Measurements from ENCODE around the gene SPATA22.
"Not testable (repeated sequence)": the region's sequence is repeated elsewhere in the genome, so short reads cannot be mapped to it uniquely, and the experiment has no call there.

SPATA22 gene, protein sequence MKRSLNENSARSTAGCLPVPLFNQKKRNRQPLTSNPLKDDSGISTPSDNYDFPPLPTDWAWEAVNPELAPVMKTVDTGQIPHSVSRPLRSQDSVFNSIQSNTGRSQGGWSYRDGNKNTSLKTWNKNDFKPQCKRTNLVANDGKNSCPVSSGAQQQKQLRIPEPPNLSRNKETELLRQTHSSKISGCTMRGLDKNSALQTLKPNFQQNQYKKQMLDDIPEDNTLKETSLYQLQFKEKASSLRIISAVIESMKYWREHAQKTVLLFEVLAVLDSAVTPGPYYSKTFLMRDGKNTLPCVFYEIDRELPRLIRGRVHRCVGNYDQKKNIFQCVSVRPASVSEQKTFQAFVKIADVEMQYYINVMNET

DNA sequence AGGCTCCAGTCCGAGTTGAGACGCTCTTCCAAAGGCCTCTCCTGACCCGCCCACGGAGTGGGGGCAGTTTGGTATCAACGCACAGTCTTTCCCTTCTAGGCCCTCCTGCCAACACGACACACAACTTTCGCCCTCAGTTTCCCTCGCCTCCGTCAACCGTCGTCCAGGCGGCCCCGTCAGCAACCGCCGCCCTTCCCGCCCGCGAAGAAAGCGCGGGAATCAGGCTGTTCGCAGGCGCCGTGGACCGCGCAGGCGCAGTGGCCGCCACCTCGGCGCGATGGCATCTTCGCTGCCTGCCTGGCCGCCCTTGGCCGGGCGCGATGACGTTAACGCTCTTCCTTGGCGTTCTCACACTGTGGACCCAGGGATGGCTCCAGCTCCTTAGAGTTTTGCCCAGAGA is at the start of gene SPATA22:
SPATA22 (minus strand) TSS at position 221 of the 400 bp plus-strand sequence. CDS start 2,494 bp downstream, outside the sequence.
- no peak for FAIRE-seq
- no peak for DNase-seq (ENCODE audit: insufficient read length, low spot score)

DNA sequence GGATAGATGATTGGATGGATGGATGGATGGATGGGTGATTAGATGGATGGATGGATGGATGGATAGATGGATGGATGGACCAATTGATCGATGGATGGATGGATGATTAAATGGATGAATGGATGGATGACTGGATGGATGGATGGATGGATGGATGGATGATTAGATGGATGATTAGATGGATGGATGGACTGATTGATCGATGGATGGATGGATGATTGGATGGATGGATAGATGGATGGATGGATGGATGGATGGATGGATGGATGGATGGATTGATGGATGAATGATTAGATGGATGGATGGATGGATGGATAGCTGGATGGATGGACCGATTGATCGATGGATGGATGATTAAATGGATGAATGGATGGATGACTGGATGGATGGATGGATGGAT is 47.9 kb upstream of the SPATA22 start:
- not testable (repeated sequence) for DNase-seq (ENCODE audit: insufficient read length, low spot score); FAIRE-seq

More for the DNA sequence above, at the start of gene SPATA22:
- TF ChIP-seq POLR2A (IDR thresholded peaks at IDR 0.05; ENCODE audit: low read depth, low read length): no peak

DNA sequence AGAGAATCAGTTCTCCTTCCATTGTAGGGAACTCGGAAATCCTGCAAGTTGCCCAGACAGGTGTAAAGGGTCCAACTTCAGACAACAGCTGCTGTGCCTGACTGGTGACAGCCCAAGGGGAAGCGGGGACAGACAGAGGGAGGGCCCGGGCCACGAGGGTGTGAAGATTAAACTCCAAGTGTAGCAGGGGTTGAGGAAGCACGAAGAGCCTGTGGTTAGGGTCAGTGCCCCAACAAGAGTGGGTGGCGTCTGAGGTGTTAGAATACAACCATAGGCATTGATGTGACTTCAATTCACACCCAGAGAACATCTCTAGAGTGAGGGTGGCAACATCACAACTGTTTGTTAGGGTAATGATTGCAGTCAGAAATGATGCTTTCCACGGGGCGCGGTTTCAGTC is 43.3 kb upstream of the SPATA22 start:
- DNase-seq (ENCODE audit: insufficient read length, low spot score) (no peak), FAIRE-seq (no peak)
- no peak for TF ChIP-seq POLR2A (IDR thresholded peaks at IDR 0.05; ENCODE audit: low read depth, low read length)

DNA sequence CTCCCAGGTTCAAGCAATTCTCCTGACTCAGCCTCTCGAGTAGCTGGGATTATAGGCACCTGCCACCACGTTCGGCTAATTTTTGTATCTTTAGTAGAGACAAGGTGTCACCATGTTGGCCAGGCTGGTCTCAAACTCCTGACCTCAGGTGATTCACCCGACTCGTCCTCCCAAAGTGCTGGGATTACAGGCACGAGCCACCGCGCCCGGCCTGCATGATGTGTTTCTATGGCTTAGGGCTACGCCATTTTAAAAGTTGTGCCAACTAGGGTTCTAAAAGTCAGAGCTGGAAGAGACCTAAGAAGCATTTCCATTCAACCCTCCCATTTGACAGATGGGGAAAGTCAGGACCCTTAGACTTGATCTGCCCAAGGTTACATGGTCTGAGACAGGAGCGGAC is 42.5 kb upstream of the SPATA22 start:
- FAIRE-seq; DNase-seq (ENCODE audit: insufficient read length, low spot score): not testable (repeated sequence)

DNA sequence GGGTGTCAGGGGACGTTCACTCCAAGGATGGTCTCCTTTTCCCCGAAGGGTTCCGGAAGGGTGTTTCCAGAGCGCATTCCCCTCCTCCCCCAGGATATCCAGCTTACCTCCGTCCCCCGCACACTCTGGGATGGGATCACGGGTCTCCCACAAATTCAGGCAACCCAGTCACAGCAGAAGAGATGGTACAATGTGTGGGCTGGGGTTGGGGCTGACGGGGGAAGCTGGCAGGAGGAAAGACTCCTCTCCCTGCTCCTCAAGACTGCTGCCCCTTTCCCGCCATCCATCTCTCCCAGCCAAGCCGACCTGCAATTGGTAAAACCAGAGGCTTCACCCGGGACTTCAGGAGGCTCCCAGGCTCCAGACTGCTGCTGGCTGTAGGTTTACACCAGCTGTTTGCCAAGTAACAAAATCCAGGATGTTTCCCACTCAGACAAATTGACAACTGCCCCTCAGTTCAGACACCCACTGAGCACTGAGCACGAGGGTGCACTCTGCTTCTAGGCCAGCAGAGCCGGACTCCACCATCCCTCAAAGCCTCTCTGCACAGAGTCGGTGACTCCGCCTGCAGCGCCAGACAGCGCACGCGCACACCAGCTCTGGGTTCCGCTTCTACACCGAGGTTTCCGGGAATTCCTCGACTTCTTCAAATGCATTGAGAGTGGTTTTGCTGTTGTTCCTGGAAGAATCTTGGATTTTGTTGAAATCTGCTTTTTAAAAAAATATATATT is 41.9 kb upstream of the SPATA22 start:
- DNase-seq (ENCODE audit: insufficient read length, low spot score) (no peak), FAIRE-seq (no peak)
- no peak for TF ChIP-seq POLR2A (IDR thresholded peaks at IDR 0.05; ENCODE audit: low read depth, low read length)

DNA sequence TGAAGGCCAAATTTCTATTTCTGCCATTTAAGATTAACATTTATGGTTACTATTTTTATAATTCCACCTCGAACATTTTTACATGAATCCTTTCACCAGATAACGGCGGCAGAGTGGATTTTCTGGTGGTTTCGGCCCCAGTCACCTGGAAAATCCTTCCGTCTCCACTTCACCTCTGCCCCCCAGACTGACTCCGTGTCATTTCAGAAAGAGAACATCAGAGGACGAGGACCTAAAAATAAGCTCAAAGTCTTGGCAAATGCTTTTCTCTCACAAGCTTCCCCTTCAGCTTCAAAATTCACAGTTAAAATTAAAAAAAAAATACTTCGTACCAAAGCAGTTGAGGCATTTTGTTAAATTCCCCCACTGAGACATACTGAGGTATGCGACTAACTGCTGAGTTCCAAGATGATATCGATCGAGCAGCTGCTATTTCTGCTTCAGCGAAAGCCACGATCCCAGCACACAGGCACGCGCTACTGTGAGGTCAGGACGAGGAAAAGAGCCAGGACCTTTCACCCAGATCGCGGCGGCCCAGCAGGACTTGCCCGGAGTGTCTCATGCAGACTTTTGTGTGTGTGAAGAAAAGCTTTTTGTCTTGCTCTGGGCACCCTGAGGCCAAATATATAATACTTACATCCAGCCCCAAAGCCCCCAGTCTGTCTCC is 41.0 kb upstream of the SPATA22 start:
- TF ChIP-seq POLR2A (IDR thresholded peaks at IDR 0.05; ENCODE audit: low read depth, low read length): no peak
- DNase-seq (ENCODE audit: insufficient read length, low spot score): no peak
- no peak for FAIRE-seq

DNA sequence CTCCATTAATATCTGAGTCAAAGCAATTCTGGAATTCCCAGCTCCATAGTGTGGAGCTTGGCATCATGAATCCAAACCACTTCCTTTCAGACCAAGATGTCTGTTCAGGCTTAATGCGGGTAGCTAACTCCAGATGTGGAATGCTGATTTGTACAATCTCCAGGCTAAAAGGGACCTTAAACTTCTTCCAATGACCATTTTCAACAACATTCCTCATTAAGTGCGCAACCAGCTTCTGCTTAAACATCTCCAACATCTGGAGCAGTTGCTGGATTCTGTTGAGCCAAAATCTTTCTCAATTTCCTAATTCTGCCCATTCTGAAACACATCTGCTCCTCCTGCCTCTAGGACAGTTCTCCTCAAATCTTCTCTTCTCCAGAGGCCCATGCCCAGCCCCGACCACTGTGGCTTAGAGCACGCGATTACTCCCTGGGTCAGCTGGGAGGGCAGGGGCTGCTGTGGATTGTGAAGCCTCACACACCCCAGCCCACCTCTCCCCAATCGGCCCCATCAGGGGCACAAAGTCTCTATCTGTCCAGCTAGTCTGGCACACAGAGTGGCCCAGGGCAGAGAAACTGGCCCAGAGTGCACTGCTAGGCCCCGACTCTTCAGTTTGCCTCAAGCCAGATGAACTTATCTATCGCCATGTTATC is 40.4 kb upstream of the SPATA22 start:
- DNase-seq (ENCODE audit: insufficient read length, low spot score): no peak
- no peak for TF ChIP-seq POLR2A (IDR thresholded peaks at IDR 0.05; ENCODE audit: low read depth, low read length)

DNA sequence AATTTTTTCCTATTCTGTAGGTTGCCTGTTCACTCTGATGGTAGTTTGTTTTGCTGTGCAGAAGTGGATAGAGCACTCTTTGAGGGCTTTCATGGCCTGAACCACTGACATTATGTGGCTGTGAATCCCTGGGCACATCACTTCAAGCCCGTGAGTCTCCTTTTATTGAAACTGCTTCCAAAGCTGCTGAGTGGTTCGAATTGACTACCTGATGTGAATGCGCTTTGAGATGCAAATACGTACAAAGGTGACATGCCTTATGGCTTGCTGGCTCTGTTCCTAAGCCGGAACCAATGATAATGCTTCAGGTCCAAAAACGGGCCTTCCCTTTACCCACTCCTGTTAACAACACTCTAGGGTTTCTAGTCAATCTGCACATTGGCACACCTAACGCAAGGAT is 38.5 kb upstream of the SPATA22 start:
- DNase-seq (ENCODE audit: insufficient read length, low spot score): no peak
- FAIRE-seq: no peak
- no peak for TF ChIP-seq POLR2A (IDR thresholded peaks at IDR 0.05; ENCODE audit: low read depth, low read length)

More for the DNA sequence above, 40.4 kb upstream of the SPATA22 start:
- no peak for FAIRE-seq

DNA sequence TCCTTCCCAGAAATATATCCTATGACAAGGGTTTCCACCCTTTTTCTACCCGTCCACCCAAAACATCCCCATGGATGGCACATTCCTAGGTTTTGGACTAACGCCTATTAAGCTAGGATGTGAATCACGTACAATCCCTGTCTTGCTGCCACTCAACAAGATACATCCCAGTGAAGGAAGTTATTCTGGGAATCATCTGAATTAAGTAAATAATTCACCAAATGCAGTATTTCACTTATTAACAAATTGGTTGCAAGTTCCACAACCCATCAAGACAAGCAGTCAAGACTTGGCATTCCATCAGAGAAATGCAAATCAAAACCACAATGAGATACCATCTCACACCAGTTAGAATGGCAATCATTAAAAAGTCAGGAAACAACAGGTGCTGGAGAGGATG is 36.2 kb upstream of the SPATA22 start:
- DNase-seq (ENCODE audit: insufficient read length, low spot score): no peak
- TF ChIP-seq POLR2A (IDR thresholded peaks at IDR 0.05; ENCODE audit: low read depth, low read length): no peak
- FAIRE-seq: no peak

DNA sequence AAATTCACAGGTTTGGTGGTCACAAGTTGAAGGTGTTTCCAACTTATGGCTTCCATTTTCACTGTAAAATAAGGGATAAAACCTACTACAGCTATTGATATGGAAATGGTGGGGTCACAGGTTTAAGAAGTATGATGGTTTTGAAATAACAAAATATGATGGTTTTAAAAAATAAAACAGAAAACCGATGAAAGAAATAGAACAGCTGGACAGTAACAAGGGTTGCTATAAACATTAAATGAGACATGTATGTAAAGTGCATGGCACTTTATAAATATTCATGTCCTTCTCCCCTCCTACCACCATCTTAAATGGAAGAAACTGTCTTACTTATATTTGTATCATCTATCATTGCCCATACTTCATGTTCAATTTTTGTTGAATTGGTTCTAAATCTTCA is 35.5 kb upstream of the SPATA22 start:
- DNase-seq (ENCODE audit: insufficient read length, low spot score) (no peak), FAIRE-seq (no peak)
- TF ChIP-seq POLR2A (IDR thresholded peaks at IDR 0.05; ENCODE audit: low read depth, low read length): no peak

DNA sequence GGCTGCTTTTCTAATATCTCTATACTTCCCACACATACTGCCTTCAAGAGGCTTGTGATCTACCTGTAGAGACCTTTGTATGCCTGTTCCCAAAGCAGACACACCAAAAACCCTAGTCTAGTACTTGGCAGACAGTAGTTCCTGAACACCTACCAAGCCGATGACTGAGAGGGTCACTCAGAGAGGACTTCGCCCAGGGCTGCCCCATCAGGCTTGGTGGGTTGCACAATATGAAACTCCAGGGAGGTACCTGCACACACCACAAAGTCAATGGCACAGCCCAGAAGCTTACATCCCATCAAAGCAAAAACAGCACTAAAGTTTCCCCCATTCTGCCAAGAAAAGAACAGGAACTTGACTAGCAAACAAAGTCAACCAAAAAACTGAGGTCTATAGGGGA is 34.4 kb upstream of the SPATA22 start:
- no peak for FAIRE-seq
- no peak for TF ChIP-seq POLR2A (IDR thresholded peaks at IDR 0.05; ENCODE audit: low read depth, low read length)
- DNase-seq (ENCODE audit: insufficient read length, low spot score): no peak

DNA sequence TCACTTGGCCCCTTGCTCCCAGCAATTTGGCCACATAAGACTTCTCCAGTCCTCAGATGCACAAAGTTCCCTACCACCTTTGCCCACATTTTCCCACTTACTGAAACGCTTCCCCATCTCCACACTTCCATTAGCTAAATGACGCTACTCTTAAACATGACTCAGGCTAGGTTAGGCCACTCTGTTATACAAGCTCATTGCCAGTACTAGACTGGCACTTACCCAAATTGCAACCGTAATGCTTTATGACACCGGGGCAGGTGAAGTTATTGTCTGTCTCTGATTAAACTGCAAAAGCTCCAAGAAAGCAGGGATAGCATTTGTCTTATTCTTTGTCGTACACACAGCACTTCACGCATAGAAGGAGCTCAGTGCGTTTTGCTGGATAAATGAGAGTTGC is 33.4 kb upstream of the SPATA22 start:
- DNase-seq (ENCODE audit: insufficient read length, low spot score): no peak
- no peak for FAIRE-seq
- TF ChIP-seq POLR2A (IDR thresholded peaks at IDR 0.05; ENCODE audit: low read depth, low read length): no peak

DNA sequence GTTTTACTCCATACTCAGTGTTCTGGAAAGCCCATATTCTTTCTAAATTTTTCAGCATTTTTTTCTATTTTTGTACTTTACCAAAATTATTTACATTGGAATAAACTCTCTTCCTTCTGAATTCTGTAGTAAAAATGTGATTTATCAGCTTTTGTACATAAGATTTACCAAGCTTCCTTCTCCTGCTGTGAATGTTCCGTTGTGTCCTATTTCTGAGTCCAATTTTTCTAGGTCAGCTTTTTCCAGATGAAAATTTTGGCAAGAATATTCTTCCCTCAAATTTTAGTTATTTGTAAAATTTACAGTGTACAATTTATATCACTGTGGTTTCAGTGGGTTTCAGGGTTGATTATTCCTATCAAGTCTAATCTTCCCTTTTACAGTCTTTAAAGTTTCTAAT is 31.7 kb upstream of the SPATA22 start:
- DNase-seq (ENCODE audit: insufficient read length, low spot score) (no peak), FAIRE-seq (no peak)
- TF ChIP-seq POLR2A (IDR thresholded peaks at IDR 0.05; ENCODE audit: low read depth, low read length): no peak

DNA sequence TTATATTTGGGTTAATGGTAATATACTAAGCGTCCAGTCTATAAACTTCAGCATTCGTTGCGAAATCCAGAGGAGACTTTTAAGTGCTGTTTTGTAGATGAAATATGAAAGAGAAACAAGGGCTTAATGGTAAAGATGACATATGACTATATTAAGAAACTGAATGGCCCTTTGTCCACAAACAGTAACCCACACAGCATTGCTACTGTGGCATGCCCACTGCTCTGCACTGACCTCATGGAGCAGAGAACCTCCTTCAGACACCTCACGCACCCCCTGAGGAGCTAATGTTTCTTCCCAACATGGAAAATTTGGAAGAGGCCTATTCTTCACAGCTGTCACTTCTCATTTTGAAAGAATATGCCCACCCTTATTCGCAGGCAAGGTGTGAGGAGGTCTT is 30.8 kb upstream of the SPATA22 start:
- DNase-seq (ENCODE audit: insufficient read length, low spot score) (no peak), FAIRE-seq (no peak)
- TF ChIP-seq POLR2A (IDR thresholded peaks at IDR 0.05; ENCODE audit: low read depth, low read length): no peak

Measured in H54 (cell line).